Fibroblast of lung (primary cell): ENCODE measurements around the gene TMEM11.

Experiments
- CTCF ChIP-seq, 2 donors: IDR thresholded peaks in 1 of 2; conservative IDR thresholded peaks in 1 of 2; 1 replicate in 1 of 2; 2 replicates in 1 of 2; pipeline ENCODE4 v1.5.1; 2011 to 2012; ENCODE audit warnings: low read length in 2 of 2, control low read depth in 1 of 2, inconsistent platforms in 1 of 2, low read depth in 1 of 2, mild to moderate bottlenecking in 1 of 2
- EZH2 ChIP-seq: IDR thresholded peaks from 2 replicates; pipeline ENCODE4 v1.5.1; 2012; ENCODE audit warnings: low read length, control low read depth, mild to moderate bottlenecking; ENCODE audit errors: missing control alignments

DNA sequence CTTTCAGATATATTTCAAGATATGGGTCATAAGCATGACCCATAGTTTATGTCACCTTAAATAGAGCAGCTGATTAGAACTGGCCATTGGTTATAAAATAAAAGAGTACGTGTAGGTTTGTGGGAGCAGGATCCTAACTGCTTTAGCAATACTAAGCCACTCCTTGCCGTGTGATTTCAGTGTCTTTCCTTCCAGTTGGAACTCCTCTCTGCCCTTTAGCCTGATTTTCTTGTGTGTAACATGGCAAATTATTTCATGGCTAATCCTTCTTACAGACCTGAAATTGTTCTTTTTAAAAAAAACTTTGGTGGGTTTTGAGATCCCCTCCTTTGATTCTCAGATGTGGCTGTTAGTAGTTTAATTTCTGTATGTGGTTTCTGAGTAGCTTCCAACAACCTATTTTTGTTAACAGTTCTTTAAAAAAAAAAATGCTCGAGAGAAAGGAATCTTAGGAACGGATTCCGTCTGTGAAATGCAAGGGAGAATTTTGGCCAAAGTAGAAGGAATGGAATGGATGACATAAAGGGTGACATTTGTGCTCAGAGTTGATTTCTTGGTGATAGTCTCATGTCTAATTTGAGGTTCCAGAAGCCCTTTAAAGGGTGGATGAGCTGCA, 47.3 kb downstream of the TMEM11 start:
- TF ChIP-seq CTCF (conservative IDR thresholded peaks at IDR 0.05 in 1 of 2, IDR thresholded peaks at IDR 0.05 in 1 of 2; ENCODE audit: low read depth in 1 of 2, low read length in 2 of 2) = no peak
- TF ChIP-seq EZH2 = no peak
